Stimulated activated CD4-positive, alpha-beta T cell treated with anti-CD3 and anti-CD28 coated beads, Interleukin-2, amount 100 ng/mL, for 24 hours (primary cell): ENCODE data around the gene TIMELESS.
A peak's percentile ranks its signal among the peaks of the same experiment; 100 is the strongest.
"Not testable (repeated sequence)": the region's sequence is repeated elsewhere in the genome, so short reads cannot be mapped to it uniquely, and the experiment has no call there.

Source experiments
- DNase-seq, 2 donors: peaks; one replicate each; pipeline ENCODE4 v3.0.0-alpha.2; 2020

TIMELESS gene, protein sequence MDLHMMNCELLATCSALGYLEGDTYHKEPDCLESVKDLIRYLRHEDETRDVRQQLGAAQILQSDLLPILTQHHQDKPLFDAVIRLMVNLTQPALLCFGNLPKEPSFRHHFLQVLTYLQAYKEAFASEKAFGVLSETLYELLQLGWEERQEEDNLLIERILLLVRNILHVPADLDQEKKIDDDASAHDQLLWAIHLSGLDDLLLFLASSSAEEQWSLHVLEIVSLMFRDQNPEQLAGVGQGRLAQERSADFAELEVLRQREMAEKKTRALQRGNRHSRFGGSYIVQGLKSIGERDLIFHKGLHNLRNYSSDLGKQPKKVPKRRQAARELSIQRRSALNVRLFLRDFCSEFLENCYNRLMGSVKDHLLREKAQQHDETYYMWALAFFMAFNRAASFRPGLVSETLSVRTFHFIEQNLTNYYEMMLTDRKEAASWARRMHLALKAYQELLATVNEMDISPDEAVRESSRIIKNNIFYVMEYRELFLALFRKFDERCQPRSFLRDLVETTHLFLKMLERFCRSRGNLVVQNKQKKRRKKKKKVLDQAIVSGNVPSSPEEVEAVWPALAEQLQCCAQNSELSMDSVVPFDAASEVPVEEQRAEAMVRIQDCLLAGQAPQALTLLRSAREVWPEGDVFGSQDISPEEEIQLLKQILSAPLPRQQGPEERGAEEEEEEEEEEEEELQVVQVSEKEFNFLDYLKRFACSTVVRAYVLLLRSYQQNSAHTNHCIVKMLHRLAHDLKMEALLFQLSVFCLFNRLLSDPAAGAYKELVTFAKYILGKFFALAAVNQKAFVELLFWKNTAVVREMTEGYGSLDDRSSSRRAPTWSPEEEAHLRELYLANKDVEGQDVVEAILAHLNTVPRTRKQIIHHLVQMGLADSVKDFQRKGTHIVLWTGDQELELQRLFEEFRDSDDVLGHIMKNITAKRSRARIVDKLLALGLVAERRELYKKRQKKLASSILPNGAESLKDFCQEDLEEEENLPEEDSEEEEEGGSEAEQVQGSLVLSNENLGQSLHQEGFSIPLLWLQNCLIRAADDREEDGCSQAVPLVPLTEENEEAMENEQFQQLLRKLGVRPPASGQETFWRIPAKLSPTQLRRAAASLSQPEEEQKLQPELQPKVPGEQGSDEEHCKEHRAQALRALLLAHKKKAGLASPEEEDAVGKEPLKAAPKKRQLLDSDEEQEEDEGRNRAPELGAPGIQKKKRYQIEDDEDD

DNA sequence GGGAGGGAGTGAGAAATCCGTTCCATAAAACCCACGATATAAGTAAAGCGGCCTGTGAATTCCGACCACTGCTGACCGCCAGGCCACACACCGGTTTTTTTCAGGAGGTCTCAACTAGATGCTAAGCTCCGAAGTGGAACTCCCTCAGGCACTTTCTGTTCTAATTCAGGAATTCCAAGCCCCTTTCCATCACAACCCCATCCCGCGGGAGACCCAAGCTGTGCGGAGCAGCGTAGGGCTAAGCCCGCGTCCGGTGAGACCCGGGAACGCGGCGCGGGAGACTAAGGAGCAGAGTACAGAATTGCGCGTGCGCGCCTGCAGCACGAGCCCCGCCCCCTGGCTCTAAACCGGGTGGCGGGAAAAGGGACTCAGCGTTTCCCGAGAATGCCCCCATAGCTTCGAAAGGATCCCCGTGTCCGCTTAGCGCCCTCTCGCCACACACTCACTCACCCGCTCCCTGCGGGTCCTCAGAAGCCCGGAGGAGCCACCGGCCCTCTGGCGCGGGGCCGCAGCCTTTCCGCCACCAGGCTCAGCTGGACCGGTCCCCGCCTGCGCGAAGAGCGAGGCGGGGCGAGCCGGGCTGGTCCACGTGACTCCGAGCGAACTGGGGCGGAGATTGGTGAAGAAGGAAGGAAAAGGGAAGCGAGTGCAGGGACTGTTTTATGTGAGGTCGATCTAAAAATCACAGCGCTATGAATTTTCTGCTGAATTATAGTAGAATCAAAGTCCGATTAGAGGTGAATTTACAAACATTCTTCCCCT, at the start of gene TIMELESS:
Gene TIMELESS (minus strand): TSS at position 567 of the 762 bp plus-strand sequence. CDS start 15,256 bp downstream, outside the sequence.
- DNase-seq, result peak; percentile 87 to 89

DNA sequence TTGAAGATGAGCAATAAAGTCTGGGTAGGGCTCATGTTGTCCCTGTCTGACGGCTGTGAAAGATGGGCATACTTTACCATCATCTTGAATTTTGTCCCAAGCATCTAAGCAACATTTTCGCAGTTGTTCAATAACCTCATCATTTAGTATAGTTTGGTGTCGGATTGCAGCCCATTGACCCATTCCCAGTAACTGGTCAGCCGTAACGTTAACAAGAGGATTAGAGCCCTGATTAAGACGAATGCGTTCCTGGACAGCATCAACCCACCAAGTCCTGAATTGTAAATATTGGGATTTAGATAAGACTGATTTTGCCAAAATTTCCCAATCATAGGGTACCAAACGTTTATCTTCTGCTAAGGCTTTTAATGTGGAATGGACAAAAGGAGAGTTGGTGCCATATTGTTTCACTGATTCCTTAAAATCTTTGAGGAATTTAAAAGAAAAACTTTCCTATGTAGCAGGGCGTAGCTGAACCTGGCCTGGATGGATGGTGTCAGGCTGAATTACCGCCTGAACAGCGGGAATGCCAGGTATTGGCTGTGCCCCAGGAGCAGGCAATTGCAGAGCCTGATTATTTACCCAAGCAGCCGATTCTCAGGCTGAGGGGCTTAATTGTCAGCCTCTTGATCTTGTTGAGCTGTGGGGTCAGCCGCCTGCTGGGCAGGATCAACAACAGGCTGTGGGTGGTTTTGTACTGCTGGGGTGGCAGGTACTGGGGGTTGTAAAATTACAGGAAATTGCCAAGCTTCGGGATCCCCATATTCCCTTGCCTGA, 49.1 kb upstream of the TIMELESS start:
- not testable (repeated sequence) for DNase-seq

DNA sequence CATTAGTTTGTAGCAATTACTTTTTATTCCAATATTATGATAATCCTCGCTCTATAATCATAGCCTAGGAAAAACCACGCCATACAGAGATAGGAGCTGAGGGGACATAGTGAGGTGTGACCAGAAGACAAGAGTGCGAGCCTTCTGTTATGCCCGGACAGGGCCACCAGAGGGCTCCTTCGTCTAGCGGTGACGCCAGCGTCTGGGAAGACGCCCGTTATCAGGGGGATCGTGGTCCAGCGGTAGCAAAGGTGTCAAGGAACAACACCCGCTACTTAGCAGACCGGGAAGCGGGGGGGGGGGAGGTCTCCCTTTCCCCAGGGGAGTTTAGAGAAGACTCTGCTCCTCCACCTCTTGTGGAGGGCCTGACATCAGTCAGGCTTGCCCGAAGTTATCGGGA, 47.5 kb upstream of the TIMELESS start:
- DNase-seq, result peak; percentile 62 to 78

DNA sequence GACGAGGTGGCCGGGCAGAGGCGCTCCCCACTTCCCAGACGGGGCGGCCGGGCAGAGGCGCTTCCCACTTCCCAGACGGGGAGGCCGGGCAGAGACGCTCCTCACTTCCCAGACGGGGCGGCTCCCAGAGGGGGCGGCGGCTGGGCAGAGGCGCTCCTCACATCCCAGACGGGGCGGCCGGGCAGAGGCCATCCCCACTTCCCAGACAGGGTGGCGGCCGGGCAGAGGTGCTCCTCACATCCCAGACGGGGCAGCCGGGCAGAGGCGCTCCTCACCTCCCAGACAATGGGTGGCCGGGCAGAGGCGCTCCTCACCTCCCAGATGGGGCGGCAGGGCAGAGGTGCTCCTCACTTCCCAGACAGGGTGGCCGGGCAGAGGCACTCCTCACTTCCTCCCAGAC, 45.3 kb upstream of the TIMELESS start:
- DNase-seq, result not testable (repeated sequence)

DNA sequence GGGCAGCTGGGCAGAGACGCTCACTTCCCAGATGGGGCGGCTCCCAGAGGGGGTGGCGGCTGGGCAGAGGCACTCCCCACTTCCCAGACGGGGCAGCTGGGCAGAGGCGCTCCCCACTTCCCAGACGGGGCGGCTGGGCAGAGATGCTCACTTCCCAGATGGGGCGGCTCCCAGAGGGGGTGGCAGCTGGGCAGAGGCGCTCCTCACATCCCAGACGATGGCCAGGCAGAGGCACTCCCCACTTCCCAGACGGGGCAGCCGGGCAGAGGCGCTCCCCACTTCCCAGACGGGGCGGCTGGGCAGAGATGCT, 44.8 kb upstream of the TIMELESS start:
- DNase-seq, result not testable (repeated sequence)

DNA sequence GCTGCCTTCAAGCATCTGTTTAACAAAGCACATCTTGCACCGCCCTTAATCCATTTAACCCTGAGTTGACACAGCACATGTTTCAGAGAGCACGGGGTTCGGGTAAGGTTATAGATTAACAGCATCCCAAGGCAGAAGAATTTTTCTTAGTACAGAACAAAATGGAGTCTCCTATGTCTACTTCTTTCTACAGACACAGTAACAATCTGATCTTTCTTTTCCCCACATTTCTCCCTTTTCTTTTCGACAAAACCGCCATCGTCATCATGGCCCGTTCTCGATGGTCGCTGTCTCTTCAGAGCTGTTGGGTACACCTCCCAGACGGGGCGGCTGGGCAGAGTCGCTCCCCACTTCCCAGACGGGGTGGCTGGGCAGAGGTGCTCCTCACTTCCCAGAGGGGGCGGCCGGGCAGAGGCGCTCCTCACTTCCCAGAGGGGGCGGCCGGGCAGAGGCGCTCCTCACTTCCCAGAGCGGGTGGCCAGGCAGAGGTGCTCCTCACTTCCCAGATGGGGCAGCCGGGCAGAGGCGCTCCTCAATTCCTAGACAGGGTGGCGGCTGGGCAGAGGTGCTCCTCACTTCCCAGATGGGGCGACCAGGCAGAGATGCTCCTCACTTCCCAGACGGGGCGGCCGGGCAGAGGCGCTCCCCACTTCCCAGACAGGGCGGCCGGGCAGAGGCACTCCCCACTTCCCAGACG, 44.3 kb upstream of the TIMELESS start:
- DNase-seq, result not testable (repeated sequence)

DNA sequence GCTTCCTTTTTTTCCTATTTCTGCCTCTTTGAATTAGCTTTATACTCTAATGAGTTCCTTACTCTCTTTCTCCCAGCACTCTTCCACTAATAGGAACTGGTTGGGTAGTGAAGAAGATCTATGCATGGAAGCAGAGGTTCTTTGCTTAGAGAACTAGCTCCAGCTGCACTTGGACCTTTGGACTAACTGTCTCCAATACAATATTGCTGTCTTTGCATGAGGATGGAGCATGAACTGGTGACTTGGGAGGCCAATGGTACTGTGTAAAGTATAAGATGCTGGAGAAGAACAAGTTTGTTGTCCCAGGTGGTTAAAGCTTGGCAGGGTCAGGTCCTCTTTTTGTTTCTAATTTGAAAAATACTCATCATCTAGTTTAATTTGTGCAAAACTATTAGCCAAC, 41.1 kb upstream of the TIMELESS start:
- no peak for DNase-seq

DNA sequence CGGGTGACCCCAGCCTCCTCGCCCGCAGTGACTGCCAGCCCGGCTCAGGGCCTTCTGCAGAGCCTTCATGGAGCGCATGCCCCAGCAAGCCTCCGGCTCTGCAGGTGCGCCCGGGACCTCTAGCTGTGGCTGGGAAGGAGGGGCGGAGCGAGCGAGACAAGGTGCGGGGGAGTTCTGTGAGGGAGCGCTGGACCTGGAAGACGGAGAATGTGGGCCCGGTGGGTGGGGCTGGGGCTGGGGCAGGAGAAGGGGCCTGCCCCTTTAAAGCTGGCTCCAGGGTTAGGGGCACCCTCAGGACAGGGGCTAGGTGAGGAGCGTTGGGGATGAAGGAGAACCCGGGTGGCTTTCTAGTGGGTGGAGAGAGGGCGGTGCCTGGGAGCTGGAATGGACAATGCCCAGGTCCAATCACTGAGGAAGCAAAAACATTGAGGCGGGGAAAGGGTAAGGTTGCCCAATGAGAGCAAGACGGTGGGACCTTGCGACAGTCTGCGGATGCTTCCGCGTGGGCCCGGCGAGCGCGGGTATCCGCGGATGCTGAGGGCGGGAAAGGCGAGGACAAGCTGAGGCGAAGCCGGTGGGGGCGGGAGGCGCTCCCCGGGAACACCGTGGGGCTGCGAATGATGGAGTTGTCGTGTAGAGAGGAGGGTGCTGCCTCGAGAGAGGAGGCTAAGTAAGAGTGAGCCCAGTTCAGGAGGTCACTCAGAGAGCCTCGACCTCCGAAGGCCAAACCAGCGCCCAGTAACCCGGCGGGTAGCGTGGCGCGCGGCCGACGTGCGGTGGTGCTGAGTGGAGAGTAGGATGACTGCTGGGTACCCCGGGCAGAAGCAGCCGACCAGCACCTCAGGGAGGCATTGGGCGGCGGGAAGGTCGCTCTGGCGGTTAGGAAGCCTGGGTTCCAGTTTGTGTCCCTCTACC, 39.1 kb upstream of the TIMELESS start, which contains the start of gene GLS2:
Gene GLS2 (minus strand): TSS at position 121 of the 915 bp plus-strand sequence. CDS start 43 bp downstream, at position 78.
- DNase-seq, result peak; percentile 68 to 72

DNA sequence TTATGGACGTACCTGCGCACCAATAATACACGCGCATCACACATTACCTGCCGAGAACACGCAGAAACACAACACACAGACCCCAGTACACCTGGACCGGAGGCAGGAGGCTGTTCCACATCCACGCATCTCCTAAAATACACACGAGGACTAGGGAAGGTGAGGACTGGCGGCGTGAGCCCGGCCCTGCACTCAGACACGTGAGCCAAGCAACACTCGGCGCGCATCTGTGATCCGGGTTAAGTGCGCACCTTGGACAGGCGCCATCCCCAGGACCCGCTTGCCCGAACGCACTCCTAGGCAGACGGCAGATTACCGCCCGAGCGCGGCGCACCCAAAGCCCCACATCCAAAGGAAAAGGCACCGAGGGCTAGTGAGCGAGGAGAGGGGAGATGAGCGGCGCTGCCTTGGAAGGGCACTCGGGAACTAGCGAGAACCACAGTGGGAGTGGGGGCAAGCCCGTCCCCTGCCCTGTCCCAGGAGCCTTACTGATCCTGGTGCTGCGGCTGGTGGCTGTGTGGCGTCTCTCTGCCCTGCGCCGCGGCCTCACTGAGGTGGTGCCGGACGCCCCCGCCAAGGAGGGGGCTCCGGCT, 38.3 kb upstream of the TIMELESS start:
- DNase-seq, result peak; percentile 34 to 40

DNA sequence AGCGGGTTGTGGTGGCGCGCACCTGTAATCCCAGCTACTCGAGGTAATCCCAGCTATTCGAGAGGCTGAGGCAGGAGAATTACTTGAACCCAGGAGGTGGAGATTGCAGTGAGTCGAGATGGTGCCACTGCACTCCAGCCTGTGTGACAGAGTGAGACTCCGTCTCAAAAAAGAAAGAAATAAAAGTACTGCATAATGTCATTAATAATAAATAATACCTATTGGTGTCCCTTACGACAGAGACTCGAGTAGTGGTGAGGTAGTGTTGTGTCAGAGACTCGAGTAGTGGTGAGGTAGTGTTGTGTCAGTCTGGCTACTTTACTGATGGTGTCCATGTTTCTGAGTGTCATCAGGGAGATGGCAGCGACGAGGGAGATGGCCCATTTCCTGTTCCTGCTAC, 37.5 kb upstream of the TIMELESS start:
- no peak for DNase-seq

DNA sequence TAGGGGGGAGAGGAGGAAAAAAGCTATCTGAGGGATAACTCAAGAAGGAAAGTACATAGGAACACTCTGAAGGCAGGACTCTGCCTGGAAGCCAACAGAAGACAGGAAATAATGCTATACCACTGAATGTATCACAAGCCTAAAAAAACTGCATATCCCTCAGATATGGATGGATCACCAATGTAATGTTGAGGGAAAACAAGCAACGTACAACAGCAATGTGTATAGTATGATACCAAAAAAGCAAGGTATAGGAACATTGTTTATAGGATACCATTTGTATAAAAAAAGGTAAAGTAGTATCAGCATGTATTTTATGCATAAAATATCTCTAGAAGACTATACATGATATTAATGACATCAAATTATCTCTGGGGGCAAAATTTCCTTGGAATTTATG, 35.3 kb upstream of the TIMELESS start:
- no peak for DNase-seq

DNA sequence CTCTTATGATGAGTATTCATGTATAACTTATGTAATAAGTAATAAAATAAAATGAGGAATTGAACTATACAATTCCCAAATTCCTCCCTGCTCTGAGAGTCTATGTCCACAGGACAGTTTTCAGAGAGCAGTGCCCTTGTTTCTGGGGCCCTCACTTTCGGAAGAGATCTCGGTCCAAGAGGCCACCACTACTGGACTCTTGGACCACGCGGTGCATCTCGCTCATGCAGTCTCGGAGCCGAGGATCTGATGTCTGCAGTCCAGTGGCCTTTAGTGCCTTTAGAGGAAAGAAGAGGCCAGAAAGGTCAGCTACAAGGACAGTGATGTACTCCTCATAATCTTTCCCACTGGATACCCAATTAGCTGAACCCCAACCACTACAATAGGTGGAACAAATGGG, 30.4 kb upstream of the TIMELESS start:
- DNase-seq, result no peak

DNA sequence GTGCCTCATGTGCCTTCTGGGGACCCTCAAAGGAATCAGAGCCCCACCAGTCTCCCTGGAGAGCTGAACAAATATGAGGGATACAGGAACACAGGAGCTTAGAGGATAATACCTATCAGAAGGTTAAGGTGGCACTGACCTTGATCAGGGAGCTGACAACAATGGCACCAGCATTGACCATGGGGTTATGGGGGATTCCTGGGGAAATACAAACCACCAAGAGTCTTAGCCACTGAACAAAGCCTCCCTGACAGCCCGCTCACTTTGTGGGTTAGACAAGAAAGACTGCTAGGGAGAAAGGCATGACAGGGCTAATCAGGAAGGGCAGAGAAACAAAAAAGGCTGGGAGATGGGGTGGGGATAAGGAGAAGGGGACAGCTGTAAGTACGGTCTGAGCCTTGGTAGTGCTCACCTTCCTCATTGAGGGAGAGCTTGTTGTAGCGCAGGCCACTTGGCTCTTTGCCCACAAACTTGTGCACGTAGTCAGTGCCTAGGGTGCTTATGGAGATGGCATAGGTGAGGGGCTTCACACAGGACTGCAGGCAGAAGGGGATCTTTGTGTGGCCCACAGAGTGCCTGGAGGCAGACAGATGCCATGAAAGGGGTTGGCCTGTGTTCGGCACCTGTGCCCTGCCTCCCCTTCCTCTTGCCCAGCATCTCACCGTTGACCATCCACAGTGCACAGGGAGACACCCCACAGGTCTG, 28.4 kb upstream of the TIMELESS start:
- DNase-seq, result no peak

DNA sequence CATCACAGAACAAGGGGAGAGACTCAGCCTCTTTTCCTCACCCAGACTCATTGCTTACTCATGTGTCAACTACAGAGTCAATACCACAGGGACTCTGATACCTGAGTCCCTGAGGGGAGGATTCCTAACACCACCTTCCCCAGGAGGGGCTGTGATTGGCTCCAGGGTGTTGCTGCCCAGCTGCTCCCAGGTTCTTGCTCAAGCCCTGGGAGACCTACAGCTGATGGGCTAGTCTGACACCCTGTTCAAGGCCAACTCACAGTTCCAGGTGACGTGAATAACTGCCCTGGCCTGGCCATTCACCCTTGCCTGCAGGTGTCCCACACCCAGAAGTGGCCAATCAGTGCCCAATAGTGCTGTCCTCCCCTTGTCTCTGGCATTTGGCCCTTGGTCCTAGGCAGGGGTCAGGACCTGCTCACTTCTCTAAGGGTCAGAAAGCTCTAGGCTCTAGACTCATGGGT, 27.8 kb upstream of the TIMELESS start:
- DNase-seq, result no peak

DNA sequence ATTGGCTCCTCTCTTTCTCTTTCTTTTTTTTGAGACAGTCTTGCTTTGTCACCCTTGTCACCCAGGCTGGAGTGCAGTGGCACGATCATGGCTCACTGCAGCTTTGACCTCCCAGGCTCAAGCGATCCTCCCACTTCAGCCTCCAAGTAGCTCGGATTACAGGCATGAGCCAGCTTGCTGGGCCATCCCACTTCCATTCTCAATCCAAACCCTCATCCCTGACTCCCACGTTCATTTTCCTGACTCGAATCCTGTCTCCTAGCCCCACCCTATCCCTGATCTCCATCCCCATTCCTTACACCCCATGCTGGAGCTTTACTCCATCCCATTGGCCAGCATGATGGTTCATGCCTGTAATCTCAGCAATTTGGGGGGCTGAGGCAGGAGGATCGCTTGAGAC, 26.9 kb upstream of the TIMELESS start:
- DNase-seq, result no peak

DNA sequence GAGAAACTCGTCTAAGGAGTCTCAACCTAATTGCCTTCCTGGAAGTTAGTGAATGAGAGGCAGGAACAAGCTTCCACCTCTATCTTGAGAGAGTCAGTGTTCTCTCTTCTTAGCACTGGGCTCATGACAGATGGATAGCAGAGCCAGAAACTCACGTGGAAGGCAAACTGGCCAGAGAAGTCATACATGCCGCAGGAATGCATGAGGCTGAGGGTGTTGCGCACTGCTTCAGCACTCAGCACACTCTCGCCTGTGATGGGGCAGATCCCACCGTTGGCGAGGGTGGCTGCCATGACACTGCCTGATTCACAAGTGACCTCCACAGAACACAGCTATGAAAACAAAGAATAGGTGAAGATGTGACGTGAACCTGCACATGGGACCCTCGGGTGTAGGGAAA, 25.2 kb upstream of the TIMELESS start:
- DNase-seq, result no peak

DNA sequence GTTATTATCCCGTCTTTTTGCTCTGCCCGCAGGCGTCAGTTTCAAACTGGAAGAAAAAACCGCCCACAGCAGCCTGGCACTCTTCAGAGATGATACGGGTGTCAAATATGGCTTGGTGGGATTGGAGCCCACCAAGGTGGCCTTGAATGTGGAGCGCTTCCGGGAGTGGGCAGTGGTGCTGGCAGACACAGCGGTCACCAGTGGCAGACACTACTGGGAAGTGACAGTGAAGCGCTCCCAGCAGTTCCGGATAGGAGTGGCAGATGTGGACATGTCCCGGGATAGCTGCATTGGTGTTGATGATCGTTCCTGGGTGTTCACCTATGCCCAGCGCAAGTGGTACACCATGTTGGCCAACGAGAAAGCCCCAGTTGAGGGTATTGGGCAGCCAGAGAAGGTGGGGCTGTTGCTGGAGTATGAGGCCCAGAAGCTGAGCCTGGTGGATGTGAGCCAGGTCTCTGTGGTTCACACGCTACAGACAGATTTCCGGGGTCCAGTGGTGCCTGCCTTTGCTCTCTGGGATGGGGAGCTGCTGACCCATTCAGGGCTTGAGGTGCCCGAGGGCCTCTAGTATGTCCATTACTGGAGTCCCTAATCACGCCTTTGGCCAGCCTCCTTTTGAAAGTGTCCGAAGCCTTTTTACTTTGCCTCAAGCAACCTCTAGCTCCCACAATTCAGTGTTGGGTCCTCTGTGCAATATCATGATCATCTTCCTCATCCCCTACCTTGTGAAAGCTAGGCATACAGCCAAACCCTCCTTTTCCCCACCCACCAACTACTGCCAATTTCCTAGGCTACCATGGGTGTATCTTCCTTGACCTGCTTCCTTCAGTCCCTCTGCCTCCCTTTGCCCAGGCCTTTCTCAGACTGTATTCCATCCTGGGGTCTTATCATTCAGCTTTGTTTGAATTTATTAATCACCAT, 20.0 kb upstream of the TIMELESS start:
- DNase-seq, result peak; percentile 14 to 27
